SK-MEL-5 (cell line): Measurements from ENCODE around the gene GNAQ. TPM values are rescaled to one million over a fixed set of nuclear protein-coding genes. Genes with fewer than 3 reads are reported as not detected.

Experiments used
- DNase-seq: peaks from one replicate; pipeline ENCODE4 v3.0.0-alpha.2; 2016; ENCODE audit warnings: low read depth, low spot score
- in situ Hi-C: cut with HindIII; loops from 2 replicates; pipeline ENCODE4 v1.10.0; 2016; ENCODE audit warnings: low sequenced_read_pairs, high pct_unique_total_duplicates, low pct_unique_long_range_greater_than_20kb
- total RNA-seq: library from RNA; depleted of rRNA; stranded (reverse); fragments of >200 nt; shearing (Covaris generic); gene quantifications from 2 replicates; pipeline ENCODE4 v1.2.3, GENCODE V29; 2014

The GNAQ gene
- total RNA-seq, 1 experiment from 2014 or later, result 27.1 TPM

GRCh38 chr9:77939149-77939668 is 92.4 kb downstream of the GNAQ start:
- in situ Hi-C loops, result no loop called here
- no peak for DNase-seq

GRCh38 chr9:77938163-77938562 is 93.4 kb downstream of the GNAQ start:
- in situ Hi-C loops, result no loop called here

GRCh38 chr9:77935974-77936373 is 95.6 kb downstream of the GNAQ start:
- DNase-seq, result no peak
- in situ Hi-C loops, result no loop called here

More at GRCh38 chr9:77938163-77938562, 93.4 kb downstream of the GNAQ start:
- no peak for DNase-seq

- no peak for DNase-seq
- in situ Hi-C loops, result no loop called here
These were observed 96.4 kb downstream of the GNAQ start for GRCh38 chr9:77935211-77935610.

GRCh38 chr9:77933976-77934375 is 97.6 kb downstream of the GNAQ start:
- DNase-seq, result no peak
- in situ Hi-C loops, result no loop called here

- in situ Hi-C loops, result no loop called here
- DNase-seq, result no peak
These were observed 98.6 kb downstream of the GNAQ start for GRCh38 chr9:77933019-77933418.

- DNase-seq, result no peak
- in situ Hi-C loops, result no loop called here
These were observed 101.7 kb downstream of the GNAQ start for GRCh38 chr9:77929942-77930341.

- no peak for DNase-seq
- in situ Hi-C loops, result no loop called here
These were observed 104.3 kb downstream of the GNAQ start for GRCh38 chr9:77927265-77927664.

- no peak for DNase-seq
These were observed 105.2 kb downstream of the GNAQ start for GRCh38 chr9:77926371-77926878.

GRCh38 chr9:77922591-77922990 is 109.0 kb downstream of the GNAQ start:
- in situ Hi-C loops, result no loop called here
- no peak for DNase-seq

More at GRCh38 chr9:77926371-77926878, 105.2 kb downstream of the GNAQ start:
- in situ Hi-C loops, result no loop called here

GRCh38 chr9:77917800-77918199 is 113.8 kb downstream of the GNAQ start:
- in situ Hi-C loops, result no loop called here
- no peak for DNase-seq

- in situ Hi-C loops, result no loop called here
- no peak for DNase-seq
These were observed 114.8 kb downstream of the GNAQ start for GRCh38 chr9:77916820-77917219.

GRCh38 chr9:77916410-77916819 is 115.2 kb downstream of the GNAQ start:
- in situ Hi-C loops, result no loop called here
- no peak for DNase-seq

GRCh38 chr9:77915744-77916143 is 115.9 kb downstream of the GNAQ start:
- DNase-seq, result no peak
- in situ Hi-C loops, result no loop called here

GRCh38 chr9:77912895-77913693 is 118.5 kb downstream of the GNAQ start:
- DNase-seq, result no peak
- in situ Hi-C loops, result no loop called here

- in situ Hi-C loops, result no loop called here
- no peak for DNase-seq
These were observed 119.7 kb downstream of the GNAQ start for GRCh38 chr9:77911928-77912327.

GRCh38 chr9:77910194-77910621 is 121.4 kb downstream of the GNAQ start:
- in situ Hi-C loops, result no loop called here
- DNase-seq, result peak; percentile 11

GRCh38 chr9:77909306-77909705 is 122.3 kb downstream of the GNAQ start:
- no peak for DNase-seq
- in situ Hi-C loops, result no loop called here

GRCh38 chr9:77908293-77908692 is 123.3 kb downstream of the GNAQ start:
- in situ Hi-C loops, result no loop called here
- DNase-seq, result no peak
